Lower leg skin (tissue), 4 donors: ENCODE measurements around the gene EIF4A3. TPM values are rescaled to one million over a fixed set of nuclear protein-coding genes. Genes with fewer than 3 reads are reported as not detected.
"Not testable (repeated sequence)": the region's sequence is repeated elsewhere in the genome, so short reads cannot be mapped to it uniquely, and the experiment has no call there.

Source experiments
- DNase-seq, 2 donors: peaks; one replicate each; pipeline ENCODE4 v3.0.0-alpha.2; 2019; ENCODE audit warnings: low spot score in 2 of 2
- H3K4me3 ChIP-seq: fragments of 200-600 bp; sonication (generic); 2 replicates; pipeline ENCODE4 v1.5.1; 2017; ENCODE audit warnings: mild to moderate bottlenecking, low read depth; ENCODE audit not compliant: poor library complexity, severe bottlenecking
- CTCF ChIP-seq, 3 donors: fragments of 450-650 bp; IDR thresholded peaks; one replicate each; pipeline ENCODE4 v1.5.1; 2016; ENCODE audit warnings: antibody characterized with exemption in 3 of 3, mild to moderate bottlenecking in 3 of 3, moderate library complexity in 2 of 3
- POLR2A ChIP-seq, 2 donors: fragments of 450-650 bp; IDR thresholded peaks; one replicate each; pipeline ENCODE4 v1.6.1; 2016 to 2017; ENCODE audit warnings: antibody characterized with exemption in 2 of 2, mild to moderate bottlenecking in 1 of 2, moderate library complexity in 1 of 2
- WGBS, 2 donors: methylation state at CpG; one replicate each; pipeline ENCODE4 v1.1.5; 2018; 5-methylcytosine and 5-hydroxymethylcytosine counted together
- intact Hi-C: fragments of 100-400 bp; cut with DNase I; formaldehyde crosslinking; loops from one replicate; pipeline ENCODE4 v1.15.0; 2023; ENCODE audit warnings: low total_unique reads
- total RNA-seq, 4 donors: library from RNA; depleted of rRNA; stranded (reverse); fragments of >200 nt; gene quantifications; one replicate each; pipeline ENCODE4 v1.1.0, GENCODE V29; 2016

Gene EIF4A3
- total RNA-seq, 4 donors from 2014 or later = 70.3 to 87.2 (median 75.3) TPM

DNA sequence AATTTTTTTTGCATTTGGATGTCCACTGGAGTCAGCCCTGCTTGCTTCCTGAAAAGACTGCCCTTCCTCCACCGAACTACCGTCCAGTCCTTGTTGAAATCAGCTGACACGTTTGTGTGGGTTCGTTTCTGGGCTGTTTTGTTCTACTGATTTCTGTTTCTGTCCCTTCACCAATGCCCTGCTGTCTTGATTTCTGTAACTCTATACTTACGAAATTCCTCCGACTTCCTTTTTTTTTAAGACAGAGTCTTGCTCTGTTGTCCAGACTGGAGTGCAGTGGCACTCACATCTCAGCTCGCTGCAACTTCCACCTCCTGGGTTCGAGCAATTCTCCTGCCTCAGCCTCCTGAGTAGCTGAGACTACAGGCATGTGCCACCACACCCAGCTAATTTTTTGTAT is 54.0 kb downstream of the EIF4A3 start:
- intact Hi-C loops = no loop called here
- no peak for TF ChIP-seq POLR2A (IDR thresholded peaks at IDR 0.05)
- no peak for TF ChIP-seq CTCF (IDR thresholded peaks at IDR 0.05)
- no peak overlapping the region for H3K4me3 ChIP-seq
- WGBS, 2 donors = 71 to 78% methylated on average over 8 of the region's 8 CpGs
- DNase-seq = no peak

DNA sequence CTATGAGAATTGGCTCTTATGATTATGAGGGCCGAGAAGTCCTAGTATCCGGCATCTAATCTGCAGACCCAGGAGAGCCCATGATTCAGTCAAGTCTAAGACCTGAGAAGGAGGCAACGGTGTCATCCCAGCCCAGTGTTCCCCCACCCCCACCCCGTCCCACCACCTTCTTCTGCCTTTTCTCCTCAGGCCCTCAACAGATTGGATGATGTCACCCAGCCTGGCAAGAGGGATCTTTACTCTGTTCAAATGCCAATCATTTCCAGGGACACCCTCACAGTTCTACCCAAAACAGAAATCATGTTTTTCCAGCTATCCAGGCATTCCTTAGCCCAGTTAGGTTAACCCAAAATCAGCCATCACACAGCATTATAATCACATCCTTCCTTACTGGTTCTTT is 55.6 kb downstream of the EIF4A3 start:
- 80 to 87% methylated on average over 4 of the region's 4 CpGs for WGBS, 2 donors
- DNase-seq = no peak
- intact Hi-C loops = no loop called here
- TF ChIP-seq POLR2A (IDR thresholded peaks at IDR 0.05) = no peak
- no peak overlapping the region for H3K4me3 ChIP-seq

DNA sequence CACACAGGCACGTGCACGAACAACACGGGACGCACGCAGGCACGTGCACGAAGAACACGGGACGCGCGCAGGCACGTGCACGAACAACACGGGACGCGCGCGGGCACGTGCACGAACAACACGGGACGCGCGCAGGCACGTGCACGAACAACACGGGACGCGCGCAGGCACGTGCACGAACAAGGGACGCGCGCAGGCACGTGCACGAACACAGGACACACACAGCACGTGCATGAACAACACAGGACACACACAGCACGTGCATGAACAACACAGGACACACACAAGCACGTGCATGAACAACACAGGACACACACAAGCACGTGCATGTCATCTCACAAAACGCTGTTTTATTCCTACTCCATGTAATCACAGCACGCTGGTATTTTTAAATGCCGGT is 56.8 kb downstream of the EIF4A3 start:
- H3K4me3 ChIP-seq, DNase-seq, intact Hi-C loops: not testable (repeated sequence)
- 93 to 94% methylated on average over 41 to 44 of the region's 44 CpGs for WGBS, 2 donors

DNA sequence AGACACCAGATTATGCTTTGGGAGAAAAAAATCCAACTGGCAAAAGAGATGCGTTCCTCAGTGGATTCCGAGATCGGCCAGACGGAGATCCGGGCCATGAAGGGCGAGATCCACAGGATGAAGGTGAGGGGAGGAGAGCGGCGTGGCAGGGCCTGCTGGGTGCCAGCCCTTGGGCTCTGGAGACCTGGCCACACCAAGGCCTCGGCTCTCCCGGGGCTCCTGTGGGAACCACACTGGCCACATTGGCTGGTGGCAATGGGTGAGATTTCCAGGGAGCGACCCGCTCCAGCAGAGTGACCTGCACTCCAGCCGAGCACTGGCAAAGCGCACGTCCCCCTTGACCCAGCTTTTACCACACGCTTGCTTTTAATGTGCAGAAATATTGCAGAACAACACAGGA is 57.2 kb downstream of the EIF4A3 start:
- intact Hi-C loops = loop anchor here (10.0 kb wide), 1 partner anchor 275 kb away; no protein-coding TSS in a partner anchor
- TF ChIP-seq POLR2A (IDR thresholded peaks at IDR 0.05) = no peak
- TF ChIP-seq CTCF (IDR thresholded peaks at IDR 0.05) = no peak

DNA sequence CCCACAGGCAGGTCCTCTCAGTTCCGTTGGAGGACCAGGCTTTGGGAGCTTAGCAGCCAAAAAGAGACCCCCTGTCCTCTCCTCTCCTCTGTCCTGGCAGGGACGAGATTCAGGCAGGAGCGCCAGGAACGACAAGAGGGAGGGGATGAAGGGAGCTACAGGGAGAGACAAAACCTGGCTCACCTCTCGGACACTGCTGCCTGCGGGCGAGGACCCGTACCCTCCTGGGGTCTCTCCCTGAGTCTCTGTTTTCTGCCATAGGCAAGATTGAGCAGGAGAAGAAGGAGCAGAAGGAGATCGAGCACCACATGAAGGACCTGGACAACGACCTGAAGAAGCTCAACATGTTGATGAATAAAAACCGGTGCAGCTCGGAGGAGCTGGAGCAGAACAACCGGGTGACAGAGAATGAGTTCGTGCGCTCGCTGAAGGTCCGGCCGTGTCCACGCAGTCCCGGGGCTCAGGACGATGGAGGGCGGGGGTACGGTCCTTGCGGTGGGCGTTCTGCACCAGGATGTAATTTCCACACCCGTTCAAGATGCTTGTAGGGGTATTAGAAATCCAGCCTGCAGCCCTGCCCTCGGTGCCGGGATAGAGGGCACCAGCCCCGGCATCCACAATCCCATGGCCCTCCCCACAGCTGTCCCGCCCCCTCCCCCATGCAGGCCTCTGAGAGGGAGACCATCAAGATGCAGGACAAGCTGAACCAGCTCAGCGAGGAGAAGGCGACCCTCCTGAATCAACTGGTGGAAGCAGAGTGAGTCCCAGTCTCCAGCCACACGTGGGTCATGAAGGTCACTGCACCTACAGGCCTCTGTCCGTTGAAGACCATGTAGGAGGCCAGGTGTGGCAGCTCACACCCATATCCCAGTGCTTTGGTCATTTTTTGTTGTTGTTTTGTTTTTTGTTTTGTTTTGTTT is 59.3 kb downstream of the EIF4A3 start:
- no peak overlapping the region for H3K4me3 ChIP-seq
- WGBS, 2 donors = 84 to 85% methylated on average over 30 to 34 of the region's 34 CpGs
- intact Hi-C loops = loop anchor here (10.0 kb wide), 1 partner anchor 277 kb away; no protein-coding TSS in a partner anchor
- DNase-seq = peak in 1 of 2 donors; percentile 65
- TF ChIP-seq CTCF (IDR thresholded peaks at IDR 0.05) (no peak), POLR2A (IDR thresholded peaks at IDR 0.05) (no peak)

More for the DNA sequence above, 57.2 kb downstream of the EIF4A3 start:
- no peak overlapping the region for H3K4me3 ChIP-seq
- 95% methylated on average over 15 to 16 of the region's 16 CpGs for WGBS, 2 donors
- DNase-seq = no peak

GRCh38 chr17:80086616-80087015 is 60.3 kb downstream of the EIF4A3 start:
- H3K4me3 ChIP-seq = no peak overlapping the region
- TF ChIP-seq POLR2A (IDR thresholded peaks at IDR 0.05) (no peak), CTCF (IDR thresholded peaks at IDR 0.05) (no peak)
- intact Hi-C loops = loop anchor here (10.0 kb wide), 1 partner anchor 278 kb away; no protein-coding TSS in a partner anchor
- WGBS, 2 donors = 83 to 87% methylated on average over 10 to 11 of the region's 11 CpGs
- no peak for DNase-seq
